Activated CD4-positive, CD25-positive, alpha-beta regulatory T cell treated with anti-CD3 and anti-CD28 coated beads, Interleukin-2, amount 50 U/mL, for 16 hours (primary cell): ENCODE measurements around the gene ARL6IP1.
"Not testable (repeated sequence)": the region's sequence is repeated elsewhere in the genome, so short reads cannot be mapped to it uniquely, and the experiment has no call there.

Experiments
- DNase-seq: peaks from one replicate; pipeline ENCODE4 v3.0.0-alpha.2; 2020; ENCODE audit warnings: low read depth, low spot score

The ARL6IP1 gene

GRCh38 chr16:18759598-18760520 lies 41.5 kb downstream of the ARL6IP1 start:
- peak; percentile 20 for DNase-seq

DNA sequence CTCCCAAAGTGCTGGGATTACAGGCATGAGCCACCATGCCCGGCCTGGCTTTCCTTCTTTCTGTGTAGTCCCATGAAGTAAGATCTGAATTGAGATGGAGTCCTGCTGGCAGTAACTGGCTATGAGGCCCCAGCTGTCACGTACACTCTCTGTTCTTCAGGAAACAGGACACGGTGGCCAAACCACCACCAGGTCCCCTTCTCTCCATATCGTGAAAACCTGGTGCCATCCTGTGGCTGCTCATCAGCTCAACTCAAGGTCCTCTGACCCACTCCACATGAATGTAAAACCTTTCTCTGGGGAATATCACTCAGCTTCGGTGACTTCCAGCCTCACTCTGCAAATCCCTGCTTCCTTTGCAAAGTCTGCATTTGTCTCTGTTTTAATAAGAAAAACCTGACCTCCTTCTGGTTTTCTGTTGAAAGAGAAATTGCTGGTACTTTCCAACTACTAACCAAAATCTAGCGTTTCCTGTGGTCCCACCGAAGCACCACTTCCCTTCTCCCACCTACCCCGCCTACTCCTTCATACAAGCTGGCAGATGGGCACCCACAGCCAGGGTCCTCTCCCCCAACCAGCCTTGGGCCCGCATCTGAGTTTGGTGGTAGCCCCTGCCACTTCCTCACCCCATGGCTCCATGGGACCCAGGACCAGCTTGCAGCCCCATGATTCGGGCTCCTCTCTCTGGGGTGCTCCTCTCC lies 43.2 kb downstream of the ARL6IP1 start:
- DNase-seq: not testable (repeated sequence)

GRCh38 chr16:18756639-18757038 lies 44.7 kb downstream of the ARL6IP1 start:
- DNase-seq: not testable (repeated sequence)

GRCh38 chr16:18742870-18743269 lies 58.5 kb downstream of the ARL6IP1 start:
- DNase-seq: not testable (repeated sequence)
